Esophagus muscularis mucosa (tissue), 4 donors: ENCODE measurements around the gene TTC34. TPM values are rescaled to one million over a fixed set of nuclear protein-coding genes. Genes with fewer than 3 reads are reported as not detected.
"Not testable (repeated sequence)": the region's sequence is repeated elsewhere in the genome, so short reads cannot be mapped to it uniquely, and the experiment has no call there.

Experiments
- DNase-seq: peaks from one replicate; pipeline ENCODE4 v3.0.0-alpha.2; 2017; ENCODE audit errors: extremely low spot score
- H3K27ac ChIP-seq, 4 donors: fragments of 200-600 bp; sonication (generic); replicated peaks in 1 of 4; 1 replicate in 3 of 4; 2 replicates in 1 of 4; pipeline ENCODE4 v1.5.1; 2016 to 2019; ENCODE audit warnings: mild to moderate bottlenecking in 1 of 4
- H3K27me3 ChIP-seq, 4 donors: fragments of 200-600 bp; sonication (generic); one replicate each; pipeline versions ENCODE4 v1.5.1 to v1.6.0; 2016 to 2019
- H3K36me3 ChIP-seq, 4 donors: fragments of 200-600 bp; sonication (generic); one replicate each; pipeline ENCODE4 v1.5.1; 2016 to 2019
- H3K4me1 ChIP-seq, 4 donors: fragments of 200-600 bp; sonication (generic); one replicate each; pipeline ENCODE4 v1.5.1; 2016 to 2019
- H3K4me3 ChIP-seq, 4 donors: fragments of 200-600 bp; sonication (generic); 1 replicate in 2 of 4; 2 replicates in 2 of 4; pipeline ENCODE4 v1.5.1; 2016 to 2019; ENCODE audit warnings: mild to moderate bottlenecking in 4 of 4, moderate library complexity in 1 of 4
- H3K9me3 ChIP-seq, 4 donors: fragments of 200-600 bp; sonication (generic); 1 replicate in 3 of 4; 2 replicates in 1 of 4; pipeline ENCODE4 v1.5.1; 2016 to 2019
- EP300 ChIP-seq: sonication (generic); formaldehyde crosslinking; IDR thresholded peaks from one replicate; pipeline ENCODE4 v1.6.1; 2017; ENCODE audit warnings: antibody characterized with exemption
- POLR2A ChIP-seq: fragments of 450-650 bp; IDR thresholded peaks from one replicate; pipeline ENCODE4 v1.6.1; 2017; ENCODE audit warnings: antibody characterized with exemption, moderate library complexity, mild to moderate bottlenecking, low read depth
- POLR2AphosphoS5 ChIP-seq, 2 donors: sonication (generic); formaldehyde crosslinking; IDR thresholded peaks; one replicate each; pipeline ENCODE4 v1.6.1; 2017; ENCODE audit warnings: antibody characterized with exemption in 2 of 2
- WGBS: methylation state at CpG from one replicate; pipeline ENCODE4 v1.1.5; 2018; 5-methylcytosine and 5-hydroxymethylcytosine counted together
- intact Hi-C: fragments of 100-400 bp; cut with DNase I; formaldehyde crosslinking; loops from one replicate; pipeline ENCODE4 v1.15.1; 2023
- total RNA-seq, 4 donors: library from RNA; depleted of rRNA; stranded (reverse); fragments of >200 nt; gene quantifications; one replicate each; pipeline versions ENCODE4 v1.1.0 to v1.2.1, GENCODE V29; 2016
- TF ChIP-seq, protein P1 (sequence below), 3 experiments: fragments of 200-600 bp in 2 of 3; fragments of 450-650 bp in 1 of 3; sonication (generic) in 2 of 3; IDR thresholded peaks; one replicate each; pipeline ENCODE4 v1.5.1; 2017 to 2019; ENCODE audit warnings: antibody characterized with exemption in 3 of 3, mild to moderate bottlenecking in 2 of 3, moderate library complexity in 1 of 3

TTC34 gene
- total RNA-seq, 4 donors from 2014 or later = under 0.01 to 0.46 (median 0.10) TPM

DNA sequence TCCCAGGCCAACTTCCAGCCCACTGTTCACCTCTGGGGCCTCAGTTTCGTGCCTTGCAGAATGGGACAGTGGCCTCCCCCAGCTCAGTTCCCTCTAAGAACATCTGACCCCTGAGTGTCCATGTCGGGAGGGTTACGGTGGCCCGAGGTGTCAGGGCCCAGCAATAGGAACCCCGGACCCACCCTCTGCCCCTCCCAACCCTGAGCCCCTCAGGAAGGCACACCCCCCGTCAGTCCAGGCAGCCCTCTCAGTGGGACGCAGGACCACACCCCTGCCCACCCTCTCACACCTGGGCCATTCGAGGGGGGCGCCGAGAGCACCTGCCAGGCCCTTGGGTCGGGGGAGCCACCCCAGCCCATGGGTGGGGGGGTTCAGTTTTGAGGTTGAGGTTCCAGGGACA lies 447 bp downstream of the TTC34 start:
- Histone ChIP-seq H3K36me3 (no peaks in the 10 kb centered on the region), H3K9me3 (peaks cover 0 to 1% (median 0%) of the 10 kb centered on the region in 4 donors), H3K4me3 (no peak overlapping the region), H3K4me1 (no peaks in the 10 kb centered on the region), H3K27ac (no peak overlapping the region), H3K27me3 (peaks cover 0 to 92% (median 4%) of the 10 kb centered on the region in 4 donors)
- DNase-seq = no peak
- TF ChIP-seq, protein P1, sequence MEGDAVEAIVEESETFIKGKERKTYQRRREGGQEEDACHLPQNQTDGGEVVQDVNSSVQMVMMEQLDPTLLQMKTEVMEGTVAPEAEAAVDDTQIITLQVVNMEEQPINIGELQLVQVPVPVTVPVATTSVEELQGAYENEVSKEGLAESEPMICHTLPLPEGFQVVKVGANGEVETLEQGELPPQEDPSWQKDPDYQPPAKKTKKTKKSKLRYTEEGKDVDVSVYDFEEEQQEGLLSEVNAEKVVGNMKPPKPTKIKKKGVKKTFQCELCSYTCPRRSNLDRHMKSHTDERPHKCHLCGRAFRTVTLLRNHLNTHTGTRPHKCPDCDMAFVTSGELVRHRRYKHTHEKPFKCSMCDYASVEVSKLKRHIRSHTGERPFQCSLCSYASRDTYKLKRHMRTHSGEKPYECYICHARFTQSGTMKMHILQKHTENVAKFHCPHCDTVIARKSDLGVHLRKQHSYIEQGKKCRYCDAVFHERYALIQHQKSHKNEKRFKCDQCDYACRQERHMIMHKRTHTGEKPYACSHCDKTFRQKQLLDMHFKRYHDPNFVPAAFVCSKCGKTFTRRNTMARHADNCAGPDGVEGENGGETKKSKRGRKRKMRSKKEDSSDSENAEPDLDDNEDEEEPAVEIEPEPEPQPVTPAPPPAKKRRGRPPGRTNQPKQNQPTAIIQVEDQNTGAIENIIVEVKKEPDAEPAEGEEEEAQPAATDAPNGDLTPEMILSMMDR (IDR thresholded peaks at IDR 0.05) = no peak
- TF ChIP-seq EP300 (no peak), POLR2A (no peak), POLR2AphosphoS5 (IDR thresholded peaks at IDR 0.05) (no peak)
- 74% methylated on average over 5 of the region's 11 CpGs for WGBS
- intact Hi-C loops = no loop called here

DNA sequence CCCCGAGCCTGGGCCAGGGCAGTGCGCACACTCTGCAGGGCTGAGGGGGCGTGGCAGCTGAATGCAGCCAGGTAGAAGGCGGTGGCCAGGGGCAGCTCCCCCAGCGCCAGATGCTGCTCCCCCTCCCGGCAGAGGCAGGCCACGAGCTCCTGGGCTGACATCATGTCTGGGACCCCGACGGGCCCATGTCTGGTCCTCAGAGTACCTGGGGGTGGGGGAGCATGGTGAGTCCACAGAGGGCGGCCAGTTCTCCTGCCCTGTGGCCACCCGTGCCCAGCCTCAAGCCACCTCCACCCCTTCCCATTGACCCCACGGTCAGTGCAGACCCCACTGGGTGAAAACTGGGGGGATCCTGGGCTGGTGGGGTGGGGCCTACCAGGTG lies 838 bp downstream of the TTC34 start:
- TF ChIP-seq POLR2A = no peak
- TF ChIP-seq, protein P1 (IDR thresholded peaks at IDR 0.05) = no peak
- TF ChIP-seq EP300 = no peak
- TF ChIP-seq POLR2AphosphoS5 (IDR thresholded peaks at IDR 0.05) = no peak
- intact Hi-C loops = no loop called here
- H3K4me3 ChIP-seq = no peak overlapping the region
- H3K4me1 ChIP-seq = no peaks in the 10 kb centered on the region
- H3K9me3 ChIP-seq = peaks cover 0 to 5% (median under 1%) of the 10 kb centered on the region in 4 donors
- no peaks in the 10 kb centered on the region for H3K36me3 ChIP-seq
- H3K27ac ChIP-seq = no peak overlapping the region
- no peak for DNase-seq
- WGBS = 59% methylated on average over 4 of the region's 12 CpGs
- H3K27me3 ChIP-seq = peaks cover 0 to 88% (median 4%) of the 10 kb centered on the region in 4 donors

DNA sequence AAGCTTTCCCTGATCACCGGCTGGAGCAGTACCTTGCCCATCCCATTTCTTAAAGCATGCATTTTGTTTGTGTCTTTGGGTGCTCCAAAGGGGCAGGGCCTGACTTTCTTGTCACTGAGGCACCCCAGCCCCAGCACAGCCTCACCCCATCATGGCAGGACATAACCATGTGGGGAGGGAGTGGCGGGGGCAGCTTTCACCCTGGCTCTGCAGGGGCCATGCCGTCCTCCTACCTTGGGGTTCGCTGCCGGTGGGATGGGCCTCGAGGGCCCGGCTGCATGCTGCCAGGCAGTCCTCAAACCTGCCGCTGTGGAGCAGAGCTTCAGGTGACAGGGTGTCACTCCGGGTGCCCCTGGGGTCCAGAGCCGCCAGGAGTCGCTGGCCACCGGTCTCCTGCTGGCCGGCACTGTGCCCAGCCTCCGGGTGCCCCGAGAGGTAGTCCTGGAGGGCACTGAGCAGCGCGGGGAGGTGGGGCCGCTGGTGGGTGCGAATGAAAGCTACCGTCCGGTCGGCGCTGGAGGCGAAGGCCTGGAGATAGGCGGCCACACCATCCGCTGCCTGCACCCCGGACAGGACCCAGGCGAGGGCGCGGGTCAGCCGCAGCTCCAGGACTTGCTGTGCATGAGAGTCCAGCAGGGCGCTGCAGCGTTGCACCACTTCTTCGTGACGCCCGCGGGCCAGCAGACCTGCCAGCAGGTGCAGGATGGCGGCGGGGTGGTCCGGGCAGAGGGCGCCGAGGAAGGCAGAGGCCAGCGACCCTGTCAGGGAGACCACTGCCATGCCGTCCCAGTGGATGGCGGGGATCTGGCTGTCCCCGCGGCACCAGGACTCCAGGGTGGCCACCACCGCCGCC lies 1.5 kb downstream of the TTC34 start:
- DNase-seq = no peak
- Histone ChIP-seq H3K9me3 (peaks cover 0 to 11% (median 6%) of the 10 kb centered on the region in 4 donors), H3K4me1 (no peaks in the 10 kb centered on the region), H3K27ac (no peak overlapping the region), H3K36me3 (no peaks in the 10 kb centered on the region), H3K27me3 (peaks cover 0 to 87% (median 3%) of the 10 kb centered on the region in 4 donors), H3K4me3 (no peak overlapping the region)
- intact Hi-C loops = no loop called here
- TF ChIP-seq POLR2AphosphoS5 (IDR thresholded peaks at IDR 0.05) (no peak), EP300 (no peak), POLR2A (no peak)
- TF ChIP-seq, protein P1 (IDR thresholded peaks at IDR 0.05) = no peak
- WGBS = 79% methylated on average over 22 of the region's 49 CpGs

DNA sequence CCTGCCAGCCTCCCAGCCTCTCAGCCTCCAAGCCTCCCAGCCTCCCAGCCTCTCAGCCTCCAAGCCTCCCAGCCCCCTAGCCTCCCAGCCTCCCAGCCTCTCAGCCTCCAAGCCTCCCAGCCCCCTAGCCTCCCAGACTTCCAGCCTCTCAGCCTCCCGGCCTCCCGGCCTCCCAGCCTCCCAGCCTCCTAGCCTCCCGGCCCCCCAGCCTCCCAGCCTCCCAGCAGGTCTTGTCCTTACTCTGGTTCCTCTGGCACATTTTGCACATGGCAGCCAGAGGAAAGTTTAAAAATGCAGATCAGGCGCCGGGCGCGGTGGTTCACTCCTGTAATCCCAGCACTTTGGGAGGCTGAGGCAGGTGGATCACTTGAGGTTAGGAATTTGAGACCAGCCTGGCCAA lies 2.5 kb downstream of the TTC34 start:
- intact Hi-C loops, DNase-seq, H3K4me3 ChIP-seq, H3K36me3 ChIP-seq, H3K4me1 ChIP-seq, H3K27ac ChIP-seq: not testable (repeated sequence)
- WGBS = 88% methylated on average over 7 of the region's 7 CpGs
- Histone ChIP-seq H3K27me3 (peaks cover 0 to 82% (median 0%) of the 10 kb centered on the region in 4 donors), H3K9me3 (peaks cover 0 to 22% (median 17%) of the 10 kb centered on the region in 4 donors)

DNA sequence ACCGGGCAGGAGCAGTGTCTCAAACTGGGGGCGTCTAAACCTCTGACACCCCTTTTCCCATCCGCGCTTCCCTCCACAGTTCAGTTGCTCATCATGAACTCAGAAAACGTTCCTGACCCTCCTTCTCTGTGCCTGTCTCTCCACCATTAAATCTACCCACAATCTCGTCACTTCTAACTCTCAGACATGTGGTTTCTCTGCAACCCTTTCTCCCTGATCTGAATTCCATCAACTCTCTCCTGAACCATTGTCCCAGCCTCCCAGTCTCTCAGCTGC lies 3.8 kb downstream of the TTC34 start:
- TF ChIP-seq, protein P1 (IDR thresholded peaks at IDR 0.05) = no peak
- TF ChIP-seq POLR2A (no peak), POLR2AphosphoS5 (IDR thresholded peaks at IDR 0.05) (no peak), EP300 (no peak)
- intact Hi-C loops = no loop called here
- Histone ChIP-seq H3K4me3 (no peak overlapping the region), H3K27me3 (peaks cover 0 to 81% (median 0%) of the 10 kb centered on the region in 4 donors), H3K4me1 (no peaks in the 10 kb centered on the region), H3K9me3 (peaks cover 0 to 35% (median 29%) of the 10 kb centered on the region in 4 donors), H3K36me3 (no peaks in the 10 kb centered on the region), H3K27ac (no peak overlapping the region)
- no peak for DNase-seq
- 55% methylated on average over 6 of the region's 6 CpGs for WGBS
